Body of pancreas (tissue), 4 donors: ENCODE measurements around the gene GRIN2C.

Experiments
- POLR2A ChIP-seq, 3 donors: fragments of 450-650 bp; IDR thresholded peaks; one replicate each; pipeline ENCODE4 v1.6.1; 2016; ENCODE audit warnings: antibody characterized with exemption in 3 of 3, mild to moderate bottlenecking in 2 of 3
- TF ChIP-seq, protein P1 (sequence below), 7 experiments: fragments of 450-650 bp in 4 of 7; fragments of 200-600 bp in 3 of 7; sonication (generic) in 3 of 7; IDR thresholded peaks; one replicate each; pipeline ENCODE4 v1.5.1; 2016 to 2019; ENCODE audit warnings: antibody characterized with exemption in 7 of 7

- TF ChIP-seq, protein P1, sequence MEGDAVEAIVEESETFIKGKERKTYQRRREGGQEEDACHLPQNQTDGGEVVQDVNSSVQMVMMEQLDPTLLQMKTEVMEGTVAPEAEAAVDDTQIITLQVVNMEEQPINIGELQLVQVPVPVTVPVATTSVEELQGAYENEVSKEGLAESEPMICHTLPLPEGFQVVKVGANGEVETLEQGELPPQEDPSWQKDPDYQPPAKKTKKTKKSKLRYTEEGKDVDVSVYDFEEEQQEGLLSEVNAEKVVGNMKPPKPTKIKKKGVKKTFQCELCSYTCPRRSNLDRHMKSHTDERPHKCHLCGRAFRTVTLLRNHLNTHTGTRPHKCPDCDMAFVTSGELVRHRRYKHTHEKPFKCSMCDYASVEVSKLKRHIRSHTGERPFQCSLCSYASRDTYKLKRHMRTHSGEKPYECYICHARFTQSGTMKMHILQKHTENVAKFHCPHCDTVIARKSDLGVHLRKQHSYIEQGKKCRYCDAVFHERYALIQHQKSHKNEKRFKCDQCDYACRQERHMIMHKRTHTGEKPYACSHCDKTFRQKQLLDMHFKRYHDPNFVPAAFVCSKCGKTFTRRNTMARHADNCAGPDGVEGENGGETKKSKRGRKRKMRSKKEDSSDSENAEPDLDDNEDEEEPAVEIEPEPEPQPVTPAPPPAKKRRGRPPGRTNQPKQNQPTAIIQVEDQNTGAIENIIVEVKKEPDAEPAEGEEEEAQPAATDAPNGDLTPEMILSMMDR (IDR thresholded peaks at IDR 0.05) = no peak
- TF ChIP-seq POLR2A (IDR thresholded peaks at IDR 0.05) = no peak
Observed at GRCh38 chr17:74893936-74894671, 34.4 kb upstream of the GRIN2C start.
